Neural progenitor cell (in vitro differentiated cells): ENCODE measurements around the gene SLC35F3. TPM values are rescaled to one million over a fixed set of nuclear protein-coding genes. Genes with fewer than 3 reads are reported as not detected.

Source experiments
- DNase-seq: peaks from one replicate; pipeline ENCODE4 v3.0.0-alpha.2; 2016; ENCODE audit warnings: low spot score
- H2AFZ ChIP-seq: fragments of 200-600 bp; sonication (generic); replicated peaks from 2 replicates; pipeline ENCODE4 v1.6.1; 2016; ENCODE audit warnings: antibody characterized with exemption
- H3F3A ChIP-seq: fragments of 200-600 bp; sonication (generic); 2 replicates; pipeline ENCODE4 v1.6.1; 2016; ENCODE audit warnings: antibody characterized with exemption, low read depth
- H3K27ac ChIP-seq: fragments of 200-600 bp; sonication (generic); 2 replicates; pipeline ENCODE4 v1.5.1; 2016; ENCODE audit warnings: mild to moderate bottlenecking
- H3K27me3 ChIP-seq: fragments of 200-600 bp; sonication (generic); 2 replicates; pipeline ENCODE4 v1.6.1; 2016; ENCODE audit warnings: mild to moderate bottlenecking, moderate library complexity
- H3K36me3 ChIP-seq: fragments of 200-600 bp; sonication (generic); 2 replicates; pipeline ENCODE4 v1.5.1; 2016
- H3K4me1 ChIP-seq: fragments of 200-600 bp; sonication (generic); 2 replicates; pipeline ENCODE4 v1.6.1; 2016; ENCODE audit warnings: mixed run types
- H3K4me2 ChIP-seq: fragments of 200-600 bp; sonication (generic); 2 replicates; pipeline ENCODE4 v1.6.1; 2016
- H3K4me3 ChIP-seq: fragments of 200-600 bp; sonication (generic); 2 replicates; pipeline ENCODE4 v1.5.1; 2016
- H3K79me2 ChIP-seq: fragments of 200-600 bp; sonication (generic); 2 replicates; pipeline ENCODE4 v1.6.1; 2016; ENCODE audit warnings: low read depth
- H3K9ac ChIP-seq: fragments of 200-600 bp; sonication (generic); 2 replicates; pipeline ENCODE4 v1.6.1; 2016
- H3K9me3 ChIP-seq: fragments of 200-600 bp; sonication (generic); 2 replicates; pipeline ENCODE4 v1.5.1; 2016; ENCODE audit warnings: low read depth
- H4K20me1 ChIP-seq: fragments of 200-600 bp; sonication (generic); 2 replicates; pipeline ENCODE4 v1.6.1; 2016; ENCODE audit warnings: low read depth
- H3K27ac Mint-ChIP-seq: 3 replicates; pipeline ENCODE4 v1.8.0; 2021; ENCODE audit warnings: mixed read lengths
- H3K27me3 Mint-ChIP-seq: 2 replicates; pipeline ENCODE4 v1.8.0; 2022; ENCODE audit warnings: low read depth, mild to moderate bottlenecking, inconsistent platforms, moderate library complexity, mixed read lengths; ENCODE audit not compliant: insufficient read depth
- H3K36me3 Mint-ChIP-seq: 3 replicates; pipeline ENCODE4 v1.8.0; 2021; ENCODE audit warnings: mixed read lengths
- H3K4me1 Mint-ChIP-seq: 3 replicates; pipeline ENCODE4 v1.8.0; 2021; ENCODE audit warnings: mixed read lengths
- H3K4me3 Mint-ChIP-seq: 3 replicates; pipeline ENCODE4 v1.8.0; 2021; ENCODE audit warnings: mild to moderate bottlenecking, moderate library complexity, mixed read lengths
- H3K9me3 Mint-ChIP-seq: 3 replicates; pipeline ENCODE4 v1.8.0; 2020; ENCODE audit warnings: mixed read lengths
- EZH2 ChIP-seq: fragments of 200-600 bp; sonication (generic); IDR thresholded peaks from 2 replicates; pipeline ENCODE4 v1.6.1; 2017; ENCODE audit warnings: antibody characterized with exemption, mild to moderate bottlenecking, moderate library complexity
- EZH2phosphoT487 ChIP-seq: fragments of 200-600 bp; sonication (generic); IDR thresholded peaks from 2 replicates; pipeline ENCODE4 v1.6.1; 2017; ENCODE audit warnings: antibody characterized with exemption
- total RNA-seq: library from RNA; depleted of rRNA; stranded (reverse); fragments of >200 nt; gene quantifications from 2 replicates; pipeline ENCODE4 v1.2.3, GENCODE V29; 2015; ENCODE audit warnings: low replicate concordance
- TF ChIP-seq, protein P1 (sequence below): fragments of 200-600 bp; sonication (generic); IDR thresholded peaks from 2 replicates; pipeline ENCODE4 v1.5.1; 2017; ENCODE audit warnings: antibody characterized with exemption, mild to moderate bottlenecking

SLC35F3 gene
- total RNA-seq, 1 donor from 2014 or later, result 0.79 TPM

DNA sequence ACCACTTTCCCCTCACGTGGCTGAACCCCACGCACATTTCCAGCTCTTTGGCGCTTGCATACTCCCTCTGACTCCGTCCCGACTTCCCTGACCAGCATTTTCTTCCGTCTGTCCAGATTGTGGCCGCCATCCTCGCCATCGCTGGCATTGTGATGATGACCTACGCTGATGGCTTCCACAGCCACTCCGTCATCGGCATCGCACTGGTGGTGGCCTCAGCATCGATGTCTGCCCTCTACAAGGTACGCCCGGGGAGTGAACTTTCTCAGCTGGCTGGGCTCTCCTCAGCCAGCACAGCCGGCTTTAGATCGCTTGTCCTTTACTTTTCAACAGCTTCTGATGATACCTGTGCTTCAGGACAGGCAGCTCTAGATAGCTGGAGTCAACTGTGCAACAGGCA lies 412.0 kb downstream of the SLC35F3 start:
- no peaks in the 10 kb centered on the region for H3F3A ChIP-seq
- peaks cover 5% of the 10 kb centered on the region for H3K27me3 Mint-ChIP-seq
- no peak for TF ChIP-seq EZH2
- TF ChIP-seq, protein P1, sequence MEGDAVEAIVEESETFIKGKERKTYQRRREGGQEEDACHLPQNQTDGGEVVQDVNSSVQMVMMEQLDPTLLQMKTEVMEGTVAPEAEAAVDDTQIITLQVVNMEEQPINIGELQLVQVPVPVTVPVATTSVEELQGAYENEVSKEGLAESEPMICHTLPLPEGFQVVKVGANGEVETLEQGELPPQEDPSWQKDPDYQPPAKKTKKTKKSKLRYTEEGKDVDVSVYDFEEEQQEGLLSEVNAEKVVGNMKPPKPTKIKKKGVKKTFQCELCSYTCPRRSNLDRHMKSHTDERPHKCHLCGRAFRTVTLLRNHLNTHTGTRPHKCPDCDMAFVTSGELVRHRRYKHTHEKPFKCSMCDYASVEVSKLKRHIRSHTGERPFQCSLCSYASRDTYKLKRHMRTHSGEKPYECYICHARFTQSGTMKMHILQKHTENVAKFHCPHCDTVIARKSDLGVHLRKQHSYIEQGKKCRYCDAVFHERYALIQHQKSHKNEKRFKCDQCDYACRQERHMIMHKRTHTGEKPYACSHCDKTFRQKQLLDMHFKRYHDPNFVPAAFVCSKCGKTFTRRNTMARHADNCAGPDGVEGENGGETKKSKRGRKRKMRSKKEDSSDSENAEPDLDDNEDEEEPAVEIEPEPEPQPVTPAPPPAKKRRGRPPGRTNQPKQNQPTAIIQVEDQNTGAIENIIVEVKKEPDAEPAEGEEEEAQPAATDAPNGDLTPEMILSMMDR, result no peak
- TF ChIP-seq EZH2phosphoT487, result no peak

DNA sequence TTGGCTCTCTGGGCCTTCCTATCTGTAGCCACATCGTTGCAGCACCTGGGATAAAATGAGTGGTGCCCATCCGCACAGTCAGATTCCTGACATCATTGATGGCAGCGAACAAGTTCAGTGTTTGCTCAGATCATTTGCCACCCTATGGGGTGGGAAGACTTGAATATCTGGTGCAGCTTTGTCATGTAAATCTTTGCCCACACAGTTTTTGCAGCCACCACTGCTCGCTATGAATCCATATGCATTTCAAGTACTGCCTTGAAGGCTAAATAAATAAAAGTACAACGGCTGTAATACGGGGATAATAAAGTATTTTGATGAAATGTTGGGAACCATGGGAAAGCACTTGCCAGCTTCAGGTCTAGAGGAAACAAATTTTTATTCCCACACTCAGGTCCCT lies 412.5 kb downstream of the SLC35F3 start:
- Histone ChIP-seq H4K20me1 (no peaks in the 10 kb centered on the region), H3K79me2 (no peaks in the 10 kb centered on the region), H3F3A (no peaks in the 10 kb centered on the region), H3K27me3 (no peaks in the 10 kb centered on the region), H3K9me3 (no peaks in the 10 kb centered on the region), H3K36me3 (no peaks in the 10 kb centered on the region), H2AFZ (no peak overlapping the region), H3K9ac (no peak overlapping the region), H3K4me3 (no peak overlapping the region), H3K4me2 (no peak overlapping the region), H3K4me1 (no peaks in the 10 kb centered on the region), H3K27ac (no peak overlapping the region)
- H3K27me3 Mint-ChIP-seq, result peaks cover 5% of the 10 kb centered on the region
- no peak for TF ChIP-seq EZH2
- H3K9me3 Mint-ChIP-seq, result no peaks in the 10 kb centered on the region
- no peak for DNase-seq
- H3K36me3 Mint-ChIP-seq, result no peaks in the 10 kb centered on the region
- H3K4me1 Mint-ChIP-seq, result peaks cover 28% of the 10 kb centered on the region
- no peak overlapping the region for H3K27ac Mint-ChIP-seq
- H3K4me3 Mint-ChIP-seq, result no peak overlapping the region

More for the DNA sequence above, 412.0 kb downstream of the SLC35F3 start:
- Histone ChIP-seq H3K36me3 (no peaks in the 10 kb centered on the region), H3K4me1 (no peaks in the 10 kb centered on the region), H3K79me2 (no peaks in the 10 kb centered on the region), H3K9me3 (no peaks in the 10 kb centered on the region), H3K4me3 (no peak overlapping the region), H2AFZ (no peak overlapping the region), H3K4me2 (no peak overlapping the region), H4K20me1 (no peaks in the 10 kb centered on the region), H3K27me3 (no peaks in the 10 kb centered on the region), H3K9ac (no peak overlapping the region), H3K27ac (no peak overlapping the region)
- no peak overlapping the region for H3K27ac Mint-ChIP-seq
- H3K4me3 Mint-ChIP-seq, result no peak overlapping the region
- no peak for DNase-seq
- H3K9me3 Mint-ChIP-seq, result no peaks in the 10 kb centered on the region
- H3K36me3 Mint-ChIP-seq, result peaks cover 1% of the 10 kb centered on the region
- peaks cover 30% of the 10 kb centered on the region for H3K4me1 Mint-ChIP-seq

DNA sequence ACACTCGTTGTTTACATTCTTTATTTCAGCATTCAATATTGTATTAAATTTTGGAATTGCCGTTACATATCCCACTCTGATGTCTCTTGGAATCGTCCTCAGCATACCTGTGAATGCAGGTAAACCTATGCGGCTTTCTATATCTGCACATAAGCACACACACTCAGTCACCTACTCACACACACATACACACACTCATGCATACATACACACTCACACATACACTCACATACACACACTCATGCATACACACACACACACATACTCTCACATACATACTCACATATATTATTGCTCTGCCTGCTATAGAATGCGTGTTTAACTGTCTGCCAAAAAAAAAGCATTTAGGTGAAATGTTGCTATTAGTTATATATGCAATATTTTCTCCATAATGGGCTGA lies 415.6 kb downstream of the SLC35F3 start:
- Mint-ChIP-seq H3K36me3 (no peaks in the 10 kb centered on the region), H3K4me1 (peaks cover 17% of the 10 kb centered on the region), H3K9me3 (no peaks in the 10 kb centered on the region), H3K4me3 (no peak overlapping the region), H3K27ac (no peak overlapping the region), H3K27me3 (no peaks in the 10 kb centered on the region)
- Histone ChIP-seq H2AFZ (no peak overlapping the region), H3K4me1 (no peaks in the 10 kb centered on the region), H4K20me1 (no peaks in the 10 kb centered on the region), H3K4me2 (no peak overlapping the region), H3K4me3 (no peak overlapping the region), H3K27ac (no peak overlapping the region), H3K27me3 (peaks cover 13% of the 10 kb centered on the region), H3F3A (no peaks in the 10 kb centered on the region), H3K79me2 (no peaks in the 10 kb centered on the region), H3K9me3 (no peaks in the 10 kb centered on the region), H3K9ac (no peak overlapping the region), H3K36me3 (no peaks in the 10 kb centered on the region)
- no peak for DNase-seq
- TF ChIP-seq EZH2phosphoT487, result no peak
- TF ChIP-seq, protein P1, result no peak
- no peak for TF ChIP-seq EZH2

DNA sequence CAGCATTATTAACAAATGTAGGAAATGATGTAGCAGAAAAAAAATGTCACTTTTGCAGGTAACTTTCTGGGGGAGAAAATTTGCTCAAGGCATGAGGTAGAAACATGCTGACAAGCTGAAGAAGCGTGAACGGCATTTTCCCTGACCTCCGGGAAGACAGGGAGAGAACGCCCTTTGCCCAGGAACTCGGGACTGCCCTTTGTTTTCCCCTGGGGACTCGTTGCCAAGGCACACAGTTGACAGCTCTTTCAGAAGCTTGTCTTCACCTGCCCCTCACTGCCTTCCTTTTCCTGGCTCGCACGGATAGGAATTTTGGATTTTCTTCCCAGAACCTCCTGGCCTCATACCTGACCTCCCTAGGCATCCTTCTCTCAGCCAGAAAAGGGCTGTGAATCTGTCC lies 416.1 kb downstream of the SLC35F3 start:
- no peak overlapping the region for H3K4me3 ChIP-seq
- H3K4me2 ChIP-seq, result no peak overlapping the region
- no peak overlapping the region for H3K4me3 Mint-ChIP-seq
- no peaks in the 10 kb centered on the region for H3F3A ChIP-seq
- H3K9me3 Mint-ChIP-seq, result no peaks in the 10 kb centered on the region
- no peaks in the 10 kb centered on the region for H3K36me3 ChIP-seq
- no peak for TF ChIP-seq EZH2
- TF ChIP-seq EZH2phosphoT487, result no peak
- TF ChIP-seq, protein P1, result no peak
- H3K27me3 ChIP-seq, result peaks cover 18% of the 10 kb centered on the region
- H3K36me3 Mint-ChIP-seq, result no peaks in the 10 kb centered on the region
- H4K20me1 ChIP-seq, result no peaks in the 10 kb centered on the region
- no peak overlapping the region for H3K27ac ChIP-seq
- no peaks in the 10 kb centered on the region for H3K9me3 ChIP-seq
- DNase-seq, result no peak
- no peak overlapping the region for H3K9ac ChIP-seq
- H3K4me1 Mint-ChIP-seq, result peaks cover 17% of the 10 kb centered on the region
- no peaks in the 10 kb centered on the region for H3K4me1 ChIP-seq
- H3K27ac Mint-ChIP-seq, result no peak overlapping the region
- H2AFZ ChIP-seq, result no peak overlapping the region
- H3K27me3 Mint-ChIP-seq, result no peaks in the 10 kb centered on the region
- no peaks in the 10 kb centered on the region for H3K79me2 ChIP-seq
